ENCODE data around the gene UBALD1. TPM values are rescaled to one million over a fixed set of nuclear protein-coding genes. Genes with fewer than 3 reads are reported as not detected.

Gene UBALD1
- total RNA-seq, 1 donor from 2014 or later = 20.9 TPM

DNA sequence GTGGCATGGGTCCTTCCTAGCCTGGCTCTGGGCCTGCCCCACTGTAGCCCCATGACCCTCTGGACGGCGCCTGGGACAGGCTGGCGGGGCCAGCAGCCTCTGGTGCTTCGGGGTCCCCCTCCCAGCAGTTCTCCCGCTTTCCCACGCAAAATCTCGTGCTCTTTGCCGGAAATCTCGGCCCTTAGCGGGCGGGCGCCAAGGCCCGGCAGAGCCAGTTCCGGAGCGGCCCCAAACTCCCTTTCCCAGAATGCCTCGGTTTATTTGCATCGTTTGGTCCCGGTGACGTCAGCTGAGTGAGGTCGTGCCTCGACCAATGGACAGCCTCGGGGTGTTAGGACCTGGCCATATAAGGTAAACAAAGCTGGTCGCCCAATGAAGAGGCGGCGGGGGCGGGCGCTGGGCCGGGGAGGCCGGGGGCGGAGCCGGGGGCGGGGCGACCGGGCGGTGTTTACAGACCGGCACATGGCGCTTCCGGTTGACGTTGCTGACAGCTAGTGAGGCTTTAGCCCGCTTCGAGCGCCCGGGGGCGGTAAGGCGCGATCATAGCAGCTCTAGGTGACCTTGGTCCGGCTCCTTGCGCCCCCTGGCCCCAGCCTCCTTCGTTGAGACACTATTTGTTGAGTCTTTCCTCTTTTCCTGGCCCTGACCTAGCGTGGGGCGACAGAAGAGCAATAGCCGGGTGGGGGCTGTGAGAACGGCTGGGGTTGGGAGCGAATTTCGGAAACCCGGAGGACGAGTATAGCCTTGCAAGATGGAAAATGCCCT is 1.5 kb upstream of the UBALD1 start:
- DNase-seq (ENCODE audit: low spot score) = peak; percentile 99

DNA sequence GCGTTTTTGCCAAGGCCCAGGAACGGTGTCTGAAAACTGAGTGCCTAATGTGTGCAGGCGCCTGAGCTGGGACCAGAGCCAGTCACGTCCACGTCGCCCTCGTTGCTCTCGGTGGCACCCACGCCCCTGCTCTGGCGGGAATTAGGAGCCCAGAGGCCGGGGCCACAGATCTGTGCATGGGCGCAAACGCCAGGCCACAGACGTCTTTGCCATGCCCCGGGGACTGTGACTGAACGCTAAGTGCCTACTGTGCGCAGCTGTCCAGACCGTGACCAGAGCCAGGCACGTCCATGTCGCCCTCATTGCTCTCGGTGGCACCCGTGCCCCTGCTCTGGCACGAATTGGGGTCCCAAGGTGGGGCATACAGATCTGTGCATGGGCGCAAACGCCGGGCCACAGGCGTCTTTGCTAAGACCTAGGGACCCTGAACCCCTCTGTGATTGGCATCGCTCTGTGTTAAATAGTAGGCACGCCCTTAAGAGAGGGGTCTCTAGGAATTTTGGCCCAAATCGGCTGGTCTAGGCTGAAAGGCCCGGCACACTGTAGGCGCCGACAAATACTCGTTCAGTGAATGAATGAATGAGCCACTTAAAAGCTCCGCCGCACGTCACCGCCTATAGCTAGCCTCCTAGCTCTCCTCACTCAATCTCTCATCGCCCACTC is 827 bp upstream of the UBALD1 start:
- no peak for DNase-seq (ENCODE audit: low spot score)

DNA sequence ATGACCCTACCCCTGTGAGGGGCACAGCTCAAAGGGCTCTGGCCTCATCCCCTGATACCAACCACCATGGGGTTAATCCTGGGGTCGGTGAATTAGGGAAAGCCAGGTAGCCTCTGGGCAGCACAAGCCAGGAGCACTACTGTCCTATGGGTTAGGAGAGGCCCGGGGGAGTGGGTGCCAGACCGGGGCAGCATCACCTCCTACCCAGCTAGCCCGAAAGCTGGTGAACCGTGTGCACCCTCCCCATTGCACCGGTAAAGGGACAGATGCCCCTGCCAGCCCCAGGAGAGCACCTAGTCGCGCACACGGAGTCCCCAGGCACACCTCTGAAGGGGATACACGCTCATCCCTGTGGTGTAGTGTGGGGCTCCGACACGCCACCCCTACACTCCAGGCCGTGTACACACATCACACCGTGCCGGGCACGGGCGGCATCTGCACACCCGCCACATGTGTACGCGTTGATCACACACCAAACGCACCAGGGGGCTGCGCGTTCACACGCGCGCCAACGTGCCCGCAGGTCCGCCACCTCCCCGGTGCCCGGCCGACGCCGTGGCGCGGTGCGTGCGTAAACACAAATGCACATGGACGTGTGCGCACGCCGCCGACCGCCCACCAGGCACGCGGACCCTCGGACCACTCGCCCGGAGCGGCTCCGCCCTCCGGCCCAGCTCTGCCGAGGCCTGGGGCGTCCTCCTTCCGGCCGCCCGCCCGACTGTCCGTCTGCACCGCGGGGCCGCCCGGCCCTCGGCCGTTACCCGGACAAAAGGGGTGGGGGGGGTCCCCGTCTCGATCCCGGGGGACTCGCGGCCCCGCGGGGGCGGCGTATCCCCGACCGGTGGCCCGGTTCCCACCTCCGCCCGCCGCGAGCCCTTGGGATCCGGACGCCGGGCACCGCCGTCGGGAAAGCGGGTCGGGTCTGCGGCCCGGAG is 785 bp downstream of the UBALD1 start:
- DNase-seq (ENCODE audit: low spot score) = no peak

DNA sequence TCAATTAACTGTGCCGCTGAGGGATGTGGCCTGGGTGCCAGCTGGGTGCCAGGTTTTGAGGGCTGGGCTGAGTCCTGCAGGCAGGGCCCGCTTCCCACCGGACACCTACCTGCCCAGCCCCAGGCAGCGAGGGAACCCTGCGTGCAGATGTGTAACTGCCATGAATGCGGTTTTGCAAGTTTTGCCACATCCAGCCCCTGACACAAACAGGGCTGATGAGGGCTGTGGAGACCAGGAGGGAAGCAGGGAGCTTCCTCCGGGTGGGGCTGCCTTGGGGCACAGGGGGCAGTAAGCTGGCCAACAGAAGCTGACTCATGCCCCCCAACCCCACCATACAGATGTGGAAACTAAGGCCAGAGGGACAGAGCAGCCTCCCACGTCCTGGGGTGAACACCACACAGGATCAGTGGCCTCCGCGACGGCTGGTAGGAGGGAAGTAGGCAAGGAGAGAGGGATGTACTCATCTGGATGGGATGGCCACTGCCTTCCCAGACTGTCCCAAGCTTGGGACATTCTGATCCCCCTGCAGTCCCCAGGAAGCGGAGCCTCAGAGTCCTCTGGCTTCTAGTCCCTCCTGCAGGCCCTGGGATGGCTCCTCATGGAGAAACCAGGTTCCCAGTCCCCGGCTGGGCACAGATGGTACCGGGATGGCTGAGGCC is 1.6 kb downstream of the UBALD1 start:
- no peak for DNase-seq (ENCODE audit: low spot score)

DNA sequence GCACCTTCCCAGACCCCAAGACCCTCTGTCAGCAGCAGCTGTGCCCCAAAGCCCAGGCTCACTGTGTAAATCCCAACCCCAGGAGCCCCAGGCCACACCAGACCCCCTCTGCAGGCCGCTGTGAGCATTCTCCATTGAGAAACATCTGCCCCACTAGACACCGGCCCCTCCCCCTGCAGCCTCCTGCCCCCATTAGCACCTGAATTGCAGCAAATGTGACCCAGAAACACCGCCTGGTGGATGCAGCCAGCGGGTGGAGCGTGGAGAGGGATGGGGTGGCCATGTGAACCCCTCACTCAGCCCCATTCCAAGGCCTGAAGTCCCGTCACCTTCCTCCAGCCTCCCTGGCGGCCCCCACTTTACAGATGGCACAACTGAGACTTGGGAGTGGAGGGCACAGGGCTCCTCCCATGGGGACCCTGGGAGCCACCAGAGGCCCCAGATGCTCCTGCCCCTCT is 2.2 kb downstream of the UBALD1 start:
- DNase-seq (ENCODE audit: low spot score) = no peak

DNA sequence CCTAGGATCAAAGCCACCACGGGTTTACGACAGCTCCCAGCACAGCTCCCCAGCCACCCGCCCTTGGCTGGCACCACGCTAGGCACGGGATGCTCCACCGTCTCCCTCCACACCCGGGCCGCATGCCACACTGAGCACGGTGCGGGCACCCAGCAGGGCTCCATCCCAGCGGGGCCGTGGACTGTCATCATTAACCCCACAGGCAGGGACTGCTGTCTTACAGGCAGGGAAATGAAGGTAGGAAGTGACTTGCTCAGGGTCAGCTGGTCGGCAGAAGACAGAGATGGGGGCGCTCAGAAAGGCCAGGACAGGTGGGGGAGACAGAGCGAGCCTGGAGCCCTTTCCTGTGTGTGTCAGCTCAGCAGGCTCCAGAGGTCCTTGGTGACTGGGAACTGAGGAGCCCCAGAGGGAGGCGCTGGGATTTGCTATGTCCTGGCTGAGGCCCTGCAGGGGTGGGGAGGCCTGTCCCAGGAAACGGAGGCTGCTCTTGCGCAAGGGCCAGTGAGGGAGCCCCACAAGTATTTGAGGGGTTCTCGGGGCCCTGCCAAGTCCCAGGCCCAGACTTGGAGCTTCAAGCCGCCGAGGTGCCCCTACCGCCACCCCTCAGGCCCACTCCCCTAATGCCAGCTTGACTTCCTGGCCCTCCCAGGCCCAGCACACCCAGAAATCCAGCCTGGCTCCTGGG is 3.2 kb downstream of the UBALD1 start:
- DNase-seq (ENCODE audit: low spot score) = no peak

DNA sequence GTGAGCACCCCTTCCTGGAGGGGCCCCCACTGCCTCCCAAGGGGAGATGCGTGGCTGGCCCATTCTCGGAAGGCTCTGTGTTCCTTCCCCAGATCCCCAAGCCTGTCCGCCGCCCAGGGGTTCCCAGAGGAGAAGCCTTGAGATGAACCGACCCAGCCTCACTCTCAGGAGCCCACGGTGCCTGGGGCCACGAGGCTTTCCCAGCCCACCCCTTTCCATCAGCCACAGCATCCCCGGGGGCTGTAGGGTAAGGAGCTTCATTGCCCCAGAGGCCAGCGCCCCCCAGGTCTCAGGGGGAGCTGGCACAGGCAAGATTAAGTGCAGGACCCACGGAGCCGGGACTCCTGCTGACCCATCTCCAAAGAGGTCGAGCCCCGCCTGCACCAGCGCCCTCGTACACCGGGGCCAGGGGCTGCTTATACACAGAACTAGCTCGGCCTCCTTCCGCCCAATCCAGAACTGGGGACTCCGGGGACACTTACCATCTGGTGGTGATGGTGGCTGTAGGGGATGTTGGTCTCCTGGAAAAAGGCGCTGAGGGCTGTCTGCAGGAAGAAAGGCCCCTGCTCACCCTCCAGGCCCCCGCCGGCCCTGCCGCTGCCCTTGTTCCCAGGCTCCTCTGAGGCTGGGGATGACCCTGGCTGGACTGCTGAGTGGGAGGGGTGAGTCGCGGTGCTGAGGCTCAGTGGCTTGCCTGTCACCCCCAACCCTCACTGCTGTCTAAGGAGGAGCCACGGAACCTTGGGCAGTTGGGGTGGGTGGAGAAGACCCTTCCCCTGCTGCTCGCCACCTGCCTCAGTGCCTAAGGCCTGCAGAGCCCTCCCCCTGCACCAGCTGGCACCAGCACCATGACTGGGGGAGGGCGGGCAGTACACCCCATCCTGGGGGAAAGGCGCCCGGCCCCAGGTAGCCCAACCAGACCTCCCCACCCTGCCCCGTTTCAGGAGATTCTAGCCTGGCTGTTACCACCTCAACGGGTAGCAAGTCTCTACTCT is 4.4 kb downstream of the UBALD1 start:
- no peak for DNase-seq (ENCODE audit: low spot score)

DNA sequence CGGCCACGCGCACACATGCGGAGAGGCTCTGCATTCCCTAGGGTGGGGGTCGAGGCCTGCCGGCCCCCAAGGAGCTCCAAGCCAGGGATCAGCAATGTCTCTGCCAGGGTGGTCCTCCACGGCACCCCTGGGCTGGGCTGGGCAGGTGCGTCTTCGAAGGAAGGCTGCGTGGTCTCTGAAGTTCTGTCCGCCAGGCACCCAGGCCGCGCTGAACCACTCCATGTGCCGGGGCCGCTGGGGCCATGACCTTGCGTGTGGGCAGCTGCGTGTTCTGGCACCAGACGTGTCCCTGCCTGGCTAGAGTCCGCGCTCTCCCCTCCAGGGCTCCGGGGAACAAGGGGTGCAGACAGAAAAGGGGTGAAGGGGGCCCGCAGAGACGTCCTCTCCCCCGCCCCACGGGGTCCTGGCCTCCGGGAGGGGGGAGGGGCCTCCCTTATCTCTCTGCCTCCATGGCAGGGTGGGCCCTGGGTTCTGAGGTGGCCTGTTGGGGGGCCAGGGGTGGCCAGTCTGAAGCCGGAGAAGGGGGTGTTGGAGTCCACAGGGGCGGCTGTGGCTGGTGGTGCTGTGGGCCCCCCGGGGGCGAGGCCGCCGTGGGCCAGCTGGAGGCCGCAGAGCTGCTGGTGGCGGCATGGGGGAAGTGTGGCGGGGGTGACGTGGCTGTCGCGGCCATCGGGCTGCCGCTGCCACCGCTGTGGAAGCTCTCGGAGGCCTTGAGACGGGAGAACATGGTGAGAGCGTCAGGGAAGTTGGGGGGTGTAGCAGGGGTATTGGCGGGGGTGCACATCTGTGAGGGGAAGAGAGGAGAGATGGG is 5.3 kb downstream of the UBALD1 start:
- DNase-seq (ENCODE audit: low spot score) = no peak

DNA sequence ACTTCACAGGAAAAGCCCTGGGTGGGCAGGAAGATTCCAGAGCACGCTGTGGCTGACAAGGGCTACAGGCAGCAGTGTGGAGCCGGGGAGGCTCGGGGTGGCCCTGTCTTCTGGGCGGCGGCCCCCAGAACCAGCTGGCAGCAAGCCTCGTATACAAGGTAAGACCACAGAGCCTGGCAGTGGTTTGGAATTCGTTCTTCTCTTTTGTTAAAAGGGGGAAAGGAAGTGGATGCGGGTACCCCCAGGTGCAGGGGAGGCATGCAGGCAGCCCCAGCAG is 6.0 kb downstream of the UBALD1 start:
- DNase-seq (ENCODE audit: low spot score) = no peak

DNA sequence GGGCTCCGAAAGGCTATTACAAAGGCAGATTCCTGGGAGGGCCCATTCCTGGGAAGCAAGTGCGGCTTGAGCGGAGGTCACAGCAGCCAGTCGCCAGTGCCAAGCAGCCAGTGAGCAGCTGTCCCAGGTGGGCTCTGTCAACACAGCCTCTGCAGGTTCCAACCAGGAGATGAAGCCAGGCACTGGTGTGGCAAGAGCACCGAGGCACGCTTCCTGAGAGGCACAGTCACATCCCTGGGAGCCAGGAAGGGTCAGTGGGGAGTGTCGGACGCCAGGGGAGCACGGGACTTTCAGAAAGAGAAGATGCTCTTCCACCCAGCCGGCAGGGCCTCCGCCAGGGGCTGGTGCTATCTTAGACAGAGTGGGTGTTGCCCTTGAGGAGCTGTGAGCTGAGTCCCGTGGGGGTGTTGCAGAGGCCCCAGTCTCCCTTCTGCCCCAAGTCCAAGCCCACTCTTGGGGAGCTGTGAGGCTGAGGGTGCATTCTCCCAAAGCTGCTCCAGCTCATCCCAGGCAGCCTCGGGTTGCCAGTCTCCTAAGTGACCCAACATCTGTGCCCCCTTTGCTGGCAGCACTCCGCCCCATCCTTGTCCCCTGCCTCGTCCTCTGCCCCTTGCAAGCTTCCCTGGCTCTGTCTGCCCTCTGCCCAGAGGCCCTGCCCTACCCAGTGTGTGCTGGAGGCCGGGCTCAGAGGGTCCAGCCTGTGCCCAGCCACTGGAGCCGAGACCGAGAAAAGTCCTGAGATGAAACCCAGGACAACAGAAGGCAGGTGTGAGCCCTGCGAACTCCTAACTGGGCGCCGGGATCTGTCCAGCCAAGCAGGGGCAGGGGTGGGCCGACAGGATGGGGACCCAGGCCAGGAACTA is 6.6 kb downstream of the UBALD1 start:
- no peak for DNase-seq (ENCODE audit: low spot score)

DNA sequence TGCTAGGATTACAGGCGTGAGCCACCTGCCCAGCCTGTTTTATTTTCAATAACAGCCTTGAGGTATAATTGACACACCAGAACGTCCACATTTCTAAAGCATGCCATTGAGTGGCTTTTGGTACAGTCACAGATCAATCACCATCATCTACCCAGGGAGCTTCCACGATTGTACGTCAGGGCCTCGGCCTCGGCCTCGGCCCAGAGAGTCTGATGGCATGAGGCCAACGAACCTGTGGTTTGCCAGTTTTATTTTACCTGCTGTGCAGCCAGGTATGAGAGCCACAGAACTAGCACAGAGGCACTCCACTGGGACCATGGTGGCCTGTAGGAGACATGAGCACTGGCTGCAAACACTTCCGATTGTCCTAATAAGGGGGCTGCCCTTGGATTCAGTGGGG is 8.3 kb downstream of the UBALD1 start:
- no peak for DNase-seq (ENCODE audit: low spot score)

DNA sequence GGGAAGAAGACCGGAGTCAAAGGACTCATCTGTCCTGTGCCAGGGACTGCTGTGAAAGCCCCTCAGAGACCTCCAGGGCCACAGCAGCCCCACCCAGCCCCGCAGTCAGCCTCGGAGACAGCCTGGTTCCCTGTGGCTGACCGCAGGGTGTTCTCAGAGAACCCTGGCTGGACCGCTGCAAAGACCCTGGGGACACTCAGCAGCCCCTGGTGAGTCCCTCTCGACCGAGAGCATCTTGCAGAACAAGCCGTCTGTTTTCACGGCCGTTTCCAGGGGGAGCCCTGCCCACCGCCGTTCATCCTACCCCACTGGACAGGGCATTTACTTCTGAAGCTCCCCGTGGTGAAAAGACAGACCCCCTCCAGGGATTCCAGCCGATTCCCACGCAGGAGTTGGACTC is 10.3 kb downstream of the UBALD1 start:
- no peak for DNase-seq (ENCODE audit: low spot score)

DNA sequence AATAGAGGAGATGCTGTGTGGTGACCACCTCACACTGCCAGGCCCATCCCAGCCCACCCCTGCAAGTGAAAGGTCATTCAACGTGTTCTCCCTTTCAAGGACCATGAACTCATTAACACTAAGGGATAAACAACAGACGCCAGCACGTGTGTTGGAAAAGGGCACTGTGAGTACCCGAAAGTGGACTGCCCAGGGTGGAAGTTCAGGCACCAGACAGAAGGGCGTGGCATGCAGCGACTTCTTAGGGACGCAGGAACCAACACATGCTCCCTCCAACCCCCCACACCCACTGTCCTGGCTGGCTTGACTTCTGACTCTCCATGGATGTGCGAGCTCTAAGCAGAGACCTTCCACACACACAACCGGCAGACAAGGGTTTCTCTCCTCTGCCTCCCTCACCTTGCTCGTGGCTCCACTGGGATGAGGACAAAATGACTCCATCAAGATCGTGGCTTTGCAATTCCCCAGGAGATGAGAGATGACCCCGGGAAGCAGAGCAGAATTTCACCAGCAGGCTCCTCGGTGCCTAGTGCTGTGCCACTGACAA is 11.0 kb downstream of the UBALD1 start:
- DNase-seq (ENCODE audit: low spot score) = no peak

DNA sequence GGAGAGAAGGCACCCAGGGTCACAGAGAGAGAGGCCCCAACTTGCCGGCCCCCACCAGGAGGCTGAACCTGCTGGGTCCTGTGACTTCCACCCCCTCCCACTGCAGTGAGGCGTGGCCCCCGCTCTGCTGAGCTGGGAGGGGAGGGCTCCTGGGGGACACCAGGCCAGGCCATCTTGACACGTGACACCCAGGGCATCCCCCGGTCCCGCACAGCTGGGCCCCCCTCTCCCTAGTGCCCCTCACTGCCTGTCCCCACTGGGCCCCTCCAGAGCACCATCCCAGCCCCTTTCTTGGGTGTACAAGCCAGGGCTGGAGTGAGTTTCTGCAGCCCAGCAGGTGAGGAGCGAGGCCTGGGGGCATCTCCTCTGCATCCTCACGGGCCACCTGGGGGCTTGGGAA is 12.4 kb downstream of the UBALD1 start:
- DNase-seq (ENCODE audit: low spot score) = no peak

DNA sequence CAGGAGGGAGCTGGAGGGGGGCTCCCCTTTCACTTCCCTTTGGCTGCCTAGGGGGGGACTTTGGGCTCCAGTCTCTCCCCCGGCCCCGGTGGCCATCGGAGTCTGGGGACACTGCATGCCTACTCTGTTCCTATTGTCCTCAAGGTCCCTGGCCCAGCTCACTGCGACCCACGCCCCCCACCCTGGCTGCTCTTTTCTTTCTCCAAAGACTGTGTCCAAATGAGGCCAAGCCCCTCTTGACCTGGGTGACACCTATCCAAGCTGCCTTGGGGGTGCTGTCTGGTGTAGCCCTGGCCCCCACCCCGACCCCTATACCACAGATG is 12.9 kb downstream of the UBALD1 start:
- no peak for DNase-seq (ENCODE audit: low spot score)

DNA sequence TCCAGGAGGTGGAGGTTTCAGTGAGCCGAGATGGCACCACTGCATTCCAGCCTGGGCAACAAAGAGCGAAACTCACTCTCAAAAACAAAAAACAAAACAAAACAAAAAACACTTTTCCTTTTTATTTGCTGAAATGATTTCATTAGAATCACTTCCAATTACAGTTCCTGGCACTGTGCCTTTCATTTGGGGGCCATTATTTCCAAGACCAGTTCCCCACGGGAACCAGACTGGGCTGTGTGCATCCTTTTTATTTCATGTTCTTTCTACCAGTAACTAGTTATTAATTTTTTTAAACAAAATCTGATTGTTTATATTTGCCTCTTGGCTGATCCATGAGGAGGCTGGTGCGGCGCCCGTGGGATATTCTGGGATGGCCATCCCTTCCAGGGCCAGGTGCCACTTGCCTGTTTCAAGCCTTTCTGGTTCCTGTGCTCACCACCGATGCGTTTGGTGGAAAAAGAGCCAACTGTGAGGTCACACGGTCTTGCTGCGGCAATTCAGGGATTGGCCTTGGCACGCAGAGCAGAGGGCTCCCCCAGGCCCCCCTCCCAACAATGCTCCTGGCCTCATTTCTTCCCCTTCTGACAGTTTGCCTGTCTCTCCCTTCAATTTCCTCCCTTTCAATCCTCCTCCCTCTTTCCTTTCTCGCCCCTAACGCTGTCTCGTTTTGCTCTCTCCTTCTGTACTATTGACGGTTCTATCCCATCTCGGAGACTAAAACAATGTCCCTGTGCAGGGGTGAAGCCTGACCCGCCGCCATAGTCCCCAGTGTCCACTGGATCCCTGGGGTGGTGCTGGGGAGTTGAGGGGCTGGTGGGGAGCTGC is 13.4 kb downstream of the UBALD1 start:
- no peak for DNase-seq (ENCODE audit: low spot score)

DNA sequence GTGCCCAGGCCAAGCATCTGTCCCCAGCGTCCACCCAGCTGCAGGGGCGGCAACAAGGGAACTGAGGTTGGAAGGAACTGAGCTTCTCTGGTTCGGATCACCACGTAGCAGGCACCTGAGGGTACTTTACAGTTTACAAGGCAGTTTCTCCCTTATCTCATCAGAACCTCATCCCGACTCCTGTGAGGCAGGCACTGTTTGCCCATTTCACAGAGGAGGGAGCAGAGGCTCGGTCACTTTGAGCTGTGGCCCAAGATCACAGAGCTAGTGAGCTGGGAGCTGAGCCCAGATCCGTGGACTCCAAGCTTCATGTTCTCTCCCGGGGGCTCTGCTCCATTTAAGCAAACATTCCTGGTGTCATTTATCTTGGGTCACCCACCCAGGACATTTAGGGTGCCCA is 15.1 kb downstream of the UBALD1 start:
- DNase-seq (ENCODE audit: low spot score) = no peak

Measured in mesenteric fat pad (tissue), 1 donor.